Fibroblast of the aortic adventitia (primary cell): ENCODE measurements around the gene BORA. TPM values are rescaled to one million over a fixed set of nuclear protein-coding genes. Genes with fewer than 3 reads are reported as not detected.
"Not testable (repeated sequence)": the region's sequence is repeated elsewhere in the genome, so short reads cannot be mapped to it uniquely, and the experiment has no call there.

Experiments
- DNase-seq: peaks from one replicate; pipeline ENCODE4 v3.0.0-alpha.2; 2010; ENCODE audit warnings: low read depth
- H3K4me3 ChIP-seq: 2 replicates; pipeline ENCODE4 v1.5.1; 2011; ENCODE audit warnings: low read depth, mild to moderate bottlenecking, control low read depth, low read length, moderate library complexity
- CTCF ChIP-seq: IDR thresholded peaks from 2 replicates; pipeline ENCODE4 v1.5.1; 2011; ENCODE audit warnings: mild to moderate bottlenecking, low read length, control low read depth, inconsistent platforms; ENCODE audit not compliant: insufficient read depth
- total RNA-seq: library from RNA; depleted of rRNA; stranded (reverse); fragments of >200 nt; gene quantifications from 2 replicates; pipeline ENCODE4 v1.2.3, GENCODE V29; 2012; ENCODE audit warnings: low replicate concordance

The BORA gene
- total RNA-seq, 1 donor: 7.0 TPM

- no peak overlapping the region for H3K4me3 ChIP-seq
- no peak for DNase-seq
- TF ChIP-seq CTCF: no peak
Observed at GRCh38 chr13:72693832-72694231, 33.9 kb upstream of the BORA start.

GRCh38 chr13:72694314-72694713 is 33.4 kb upstream of the BORA start:
- TF ChIP-seq CTCF: no peak
- DNase-seq: no peak
- no peak overlapping the region for H3K4me3 ChIP-seq

GRCh38 chr13:72696579-72696978 is 31.1 kb upstream of the BORA start:
- DNase-seq: peak; percentile 41
- H3K4me3 ChIP-seq: no peak overlapping the region
- TF ChIP-seq CTCF: peak; percentile 42

- H3K4me3 ChIP-seq: no peak overlapping the region
- TF ChIP-seq CTCF: no peak
- peak; percentile 6 for DNase-seq
Observed at GRCh38 chr13:72698164-72698563, 29.6 kb upstream of the BORA start.

GRCh38 chr13:72700509-72700908 is 27.2 kb upstream of the BORA start:
- TF ChIP-seq CTCF: no peak
- H3K4me3 ChIP-seq: no peak overlapping the region
- no peak for DNase-seq

GRCh38 chr13:72716776-72717175 is 10.9 kb upstream of the BORA start:
- no peak for DNase-seq
- no peak for TF ChIP-seq CTCF
- H3K4me3 ChIP-seq: no peak overlapping the region

- DNase-seq: not testable (repeated sequence)
- H3K4me3 ChIP-seq: peak overlapping the region; percentile 98
Observed at GRCh38 chr13:72726185-72726584, 1.5 kb upstream of the BORA start.
